HepG2 (cell line): ENCODE data around the gene TBC1D2B. TPM values are rescaled to one million over a fixed set of nuclear protein-coding genes. Genes with fewer than 3 reads are reported as not detected.

Source experiments
- EED ChIP-seq: sonication (generic); formaldehyde crosslinking; IDR thresholded peaks from 2 replicates; pipeline ENCODE4 v1.5.0; 2020; ENCODE audit warnings: mild to moderate bottlenecking, missing genetic modification reagents
- EHMT2 ChIP-seq: fragments of 200-600 bp; sonication (generic); IDR thresholded peaks from 2 replicates; pipeline ENCODE4 v1.7.0; 2017; ENCODE audit warnings: antibody characterized with exemption, low read depth, low read length, borderline replicate concordance
- PHF8 ChIP-seq: sonication (generic); formaldehyde crosslinking; IDR thresholded peaks from 2 replicates; pipeline ENCODE4 v1.5.0; 2020; ENCODE audit warnings: missing genetic modification reagents
- SP5 ChIP-seq: IDR thresholded peaks from 2 replicates; pipeline ENCODE4 v1.6.1; 2016; ENCODE audit warnings: low read depth, borderline replicate concordance
- ZNF180 ChIP-seq: sonication (generic); formaldehyde crosslinking; IDR thresholded peaks from 2 replicates; pipeline ENCODE4 v1.4.0; 2020; ENCODE audit warnings: low read depth, missing genetic modification reagents, borderline replicate concordance
- polyA plus RNA-seq, 8 experiments: library from polyadenylated mRNA; depleted of rRNA in 3 of 8; stranded (reverse) in 7 of 8; unstranded in 1 of 8; fragments of >200 nt; fragmentation: Illumina TruSeq in 4 of 8; extraction: Trizol in 4 of 8; gene quantifications; 2 replicates each; pipeline versions ENCODE4 v1.2.1 to v1.2.3, GENCODE V29; 2011 to 2016; ENCODE audit warnings: low read depth in 4 of 8, missing spikeins in 1 of 8, mixed read lengths in 1 of 8; ENCODE audit not compliant: insufficient read depth in 1 of 8
- total RNA-seq, 5 experiments: library from RNA; depleted of rRNA; stranded (reverse); fragments of >200 nt; fragmentation: Illumina TruSeq; extraction: Trizol; gene quantifications; 2 replicates each; pipeline ENCODE4 v1.2.3, GENCODE V29; 2016; ENCODE audit warnings: low read depth in 1 of 5
- TF ChIP-seq, protein P1 (sequence below): sonication (generic); formaldehyde crosslinking; IDR thresholded peaks from one replicate; pipeline ENCODE4 v1.5.1; 2020; ENCODE audit warnings: mild to moderate bottlenecking, missing genetic modification reagents; ENCODE audit errors: not compliant biosample characterization
- TF ChIP-seq, protein P2 (sequence below): sonication (generic); formaldehyde crosslinking; IDR thresholded peaks from 2 replicates; pipeline ENCODE4 v1.8.1; 2022; ENCODE audit warnings: mild to moderate bottlenecking, missing genetic modification reagents

The TBC1D2B gene
- total and polyA plus RNA-seq, 2 of the 13 experiments (the other 11 are each of a cell fraction or from before 2014, with no cell fraction given): 10.1 to 14.4 TPM

DNA sequence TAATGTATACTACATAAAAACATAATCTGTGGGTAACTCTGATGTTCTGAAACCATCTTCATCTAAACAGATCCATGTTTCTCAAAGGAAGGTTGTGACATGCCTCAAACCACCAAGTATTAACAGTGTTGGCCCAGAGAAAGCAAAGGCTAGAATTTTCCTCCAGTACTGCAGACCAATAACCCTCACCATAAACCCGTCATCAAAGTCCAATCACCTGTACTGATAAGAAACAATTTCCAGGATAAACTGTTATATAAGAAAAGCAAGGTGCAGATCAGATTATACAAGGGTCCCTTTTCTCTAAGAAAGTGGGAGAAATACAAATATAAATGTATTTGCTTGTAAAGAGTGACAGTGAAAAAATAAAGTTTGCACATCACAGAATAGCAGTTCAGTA is 32.3 kb downstream of the TBC1D2B start (continued):
- TF ChIP-seq, protein P1, sequence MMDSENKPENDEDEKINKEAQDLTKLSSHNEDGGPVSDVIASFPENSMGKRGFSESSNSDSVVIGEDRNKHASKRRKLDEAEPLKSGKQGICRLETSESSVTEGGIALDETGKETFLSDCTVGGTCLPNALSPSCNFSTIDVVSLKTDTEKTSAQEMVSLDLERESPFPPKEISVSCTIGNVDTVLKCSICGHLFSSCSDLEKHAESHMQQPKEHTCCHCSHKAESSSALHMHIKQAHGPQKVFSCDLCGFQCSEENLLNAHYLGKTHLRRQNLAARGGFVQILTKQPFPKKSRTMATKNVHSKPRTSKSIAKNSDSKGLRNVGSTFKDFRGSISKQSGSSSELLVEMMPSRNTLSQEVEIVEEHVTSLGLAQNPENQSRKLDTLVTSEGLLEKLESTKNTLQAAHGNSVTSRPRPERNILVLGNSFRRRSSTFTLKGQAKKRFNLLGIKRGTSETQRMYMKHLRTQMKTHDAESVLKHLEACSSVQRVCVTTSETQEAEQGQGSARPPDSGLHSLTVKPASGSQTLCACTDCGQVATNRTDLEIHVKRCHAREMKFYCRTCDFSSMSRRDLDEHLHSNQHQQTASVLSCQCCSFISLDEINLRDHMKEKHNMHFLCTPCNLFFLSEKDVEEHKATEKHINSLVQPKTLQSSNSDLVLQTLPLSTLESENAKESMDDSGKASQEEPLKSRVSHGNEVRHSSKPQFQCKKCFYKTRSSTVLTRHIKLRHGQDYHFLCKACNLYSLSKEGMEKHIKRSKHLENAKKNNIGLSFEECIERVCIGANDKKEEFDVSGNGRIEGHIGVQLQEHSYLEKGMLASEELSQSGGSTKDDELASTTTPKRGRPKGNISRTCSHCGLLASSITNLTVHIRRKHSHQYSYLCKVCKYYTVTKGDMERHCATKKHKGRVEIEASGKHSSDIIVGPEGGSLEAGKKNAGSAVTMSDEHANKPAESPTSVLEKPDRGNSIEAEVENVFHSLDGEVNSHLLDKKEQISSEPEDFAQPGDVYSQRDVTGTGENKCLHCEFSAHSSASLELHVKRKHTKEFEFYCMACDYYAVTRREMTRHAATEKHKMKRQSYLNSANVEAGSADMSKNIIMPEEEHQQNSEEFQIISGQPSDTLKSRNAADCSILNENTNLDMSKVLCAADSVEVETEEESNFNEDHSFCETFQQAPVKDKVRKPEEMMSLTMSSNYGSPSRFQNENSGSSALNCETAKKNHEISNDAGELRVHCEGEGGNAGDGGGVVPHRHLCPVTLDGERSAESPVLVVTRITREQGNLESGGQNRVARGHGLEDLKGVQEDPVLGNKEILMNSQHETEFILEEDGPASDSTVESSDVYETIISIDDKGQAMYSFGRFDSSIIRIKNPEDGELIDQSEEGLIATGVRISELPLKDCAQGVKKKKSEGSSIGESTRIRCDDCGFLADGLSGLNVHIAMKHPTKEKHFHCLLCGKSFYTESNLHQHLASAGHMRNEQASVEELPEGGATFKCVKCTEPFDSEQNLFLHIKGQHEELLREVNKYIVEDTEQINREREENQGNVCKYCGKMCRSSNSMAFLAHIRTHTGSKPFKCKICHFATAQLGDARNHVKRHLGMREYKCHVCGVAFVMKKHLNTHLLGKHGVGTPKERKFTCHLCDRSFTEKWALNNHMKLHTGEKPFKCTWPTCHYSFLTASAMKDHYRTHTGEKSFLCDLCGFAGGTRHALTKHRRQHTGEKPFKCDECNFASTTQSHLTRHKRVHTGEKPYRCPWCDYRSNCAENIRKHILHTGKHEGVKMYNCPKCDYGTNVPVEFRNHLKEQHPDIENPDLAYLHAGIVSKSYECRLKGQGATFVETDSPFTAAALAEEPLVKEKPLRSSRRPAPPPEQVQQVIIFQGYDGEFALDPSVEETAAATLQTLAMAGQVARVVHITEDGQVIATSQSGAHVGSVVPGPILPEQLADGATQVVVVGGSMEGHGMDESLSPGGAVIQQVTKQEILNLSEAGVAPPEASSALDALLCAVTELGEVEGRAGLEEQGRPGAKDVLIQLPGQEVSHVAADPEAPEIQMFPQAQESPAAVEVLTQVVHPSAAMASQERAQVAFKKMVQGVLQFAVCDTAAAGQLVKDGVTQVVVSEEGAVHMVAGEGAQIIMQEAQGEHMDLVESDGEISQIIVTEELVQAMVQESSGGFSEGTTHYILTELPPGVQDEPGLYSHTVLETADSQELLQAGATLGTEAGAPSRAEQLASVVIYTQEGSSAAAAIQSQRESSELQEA (CRISPR knock-in tag): no peak
- TF ChIP-seq, protein P2, sequence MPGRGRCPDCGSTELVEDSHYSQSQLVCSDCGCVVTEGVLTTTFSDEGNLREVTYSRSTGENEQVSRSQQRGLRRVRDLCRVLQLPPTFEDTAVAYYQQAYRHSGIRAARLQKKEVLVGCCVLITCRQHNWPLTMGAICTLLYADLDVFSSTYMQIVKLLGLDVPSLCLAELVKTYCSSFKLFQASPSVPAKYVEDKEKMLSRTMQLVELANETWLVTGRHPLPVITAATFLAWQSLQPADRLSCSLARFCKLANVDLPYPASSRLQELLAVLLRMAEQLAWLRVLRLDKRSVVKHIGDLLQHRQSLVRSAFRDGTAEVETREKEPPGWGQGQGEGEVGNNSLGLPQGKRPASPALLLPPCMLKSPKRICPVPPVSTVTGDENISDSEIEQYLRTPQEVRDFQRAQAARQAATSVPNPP (CRISPR knock-in tag): no peak
- TF ChIP-seq SP5 (CRISPR knock-in tag) (no peak), EHMT2 (no peak), EED (no peak), ZNF180 (no peak), PHF8 (CRISPR knock-in tag) (no peak)
